Measurements from ENCODE around the gene HNRNPUL2. TPM values are rescaled to one million over a fixed set of nuclear protein-coding genes. Genes with fewer than 3 reads are reported as not detected.

The HNRNPUL2 gene
- total RNA-seq (ENCODE audit: low replicate concordance): 7.5 and 8.9 TPM in 2 replicates

DNA sequence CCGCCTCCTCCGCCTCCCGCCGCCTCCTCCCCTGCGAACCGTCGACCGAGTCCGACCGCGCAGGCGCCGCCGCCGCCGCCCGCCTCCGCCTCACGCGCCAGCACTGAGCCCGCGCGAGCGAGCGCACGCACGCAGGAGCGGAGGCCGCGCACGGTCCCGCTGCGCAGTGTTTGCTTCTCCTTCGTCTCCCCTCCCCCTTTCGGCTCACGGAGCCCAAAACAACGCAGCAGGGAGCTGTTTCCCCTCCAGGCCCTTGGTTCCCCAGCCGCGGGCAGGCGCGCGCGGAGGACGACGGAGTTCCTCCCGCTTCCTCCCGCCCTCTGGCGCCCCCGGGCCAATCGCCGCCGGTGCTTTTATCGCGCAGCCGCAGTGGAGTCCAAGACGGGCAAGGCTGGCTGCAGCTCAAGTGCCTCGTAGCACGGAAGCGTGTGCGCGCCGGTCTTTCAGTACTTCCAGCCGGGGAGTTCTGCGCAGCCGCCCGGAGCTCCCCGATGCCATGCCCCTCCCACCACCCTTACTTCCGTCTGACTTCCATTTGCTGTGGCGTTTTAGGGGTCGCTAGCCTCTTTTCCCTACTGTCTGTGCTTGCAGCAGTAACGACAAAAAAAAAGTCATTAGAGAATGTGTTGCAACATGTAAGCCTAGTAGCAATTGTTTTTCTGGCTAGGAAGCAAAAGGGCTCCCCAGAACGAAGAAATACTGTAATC, at the start of gene HNRNPUL2:
HNRNPUL2 (minus strand) TSS at position 293 of the 707 bp plus-strand sequence. CDS start 301 bp downstream, outside the sequence.

DNA sequence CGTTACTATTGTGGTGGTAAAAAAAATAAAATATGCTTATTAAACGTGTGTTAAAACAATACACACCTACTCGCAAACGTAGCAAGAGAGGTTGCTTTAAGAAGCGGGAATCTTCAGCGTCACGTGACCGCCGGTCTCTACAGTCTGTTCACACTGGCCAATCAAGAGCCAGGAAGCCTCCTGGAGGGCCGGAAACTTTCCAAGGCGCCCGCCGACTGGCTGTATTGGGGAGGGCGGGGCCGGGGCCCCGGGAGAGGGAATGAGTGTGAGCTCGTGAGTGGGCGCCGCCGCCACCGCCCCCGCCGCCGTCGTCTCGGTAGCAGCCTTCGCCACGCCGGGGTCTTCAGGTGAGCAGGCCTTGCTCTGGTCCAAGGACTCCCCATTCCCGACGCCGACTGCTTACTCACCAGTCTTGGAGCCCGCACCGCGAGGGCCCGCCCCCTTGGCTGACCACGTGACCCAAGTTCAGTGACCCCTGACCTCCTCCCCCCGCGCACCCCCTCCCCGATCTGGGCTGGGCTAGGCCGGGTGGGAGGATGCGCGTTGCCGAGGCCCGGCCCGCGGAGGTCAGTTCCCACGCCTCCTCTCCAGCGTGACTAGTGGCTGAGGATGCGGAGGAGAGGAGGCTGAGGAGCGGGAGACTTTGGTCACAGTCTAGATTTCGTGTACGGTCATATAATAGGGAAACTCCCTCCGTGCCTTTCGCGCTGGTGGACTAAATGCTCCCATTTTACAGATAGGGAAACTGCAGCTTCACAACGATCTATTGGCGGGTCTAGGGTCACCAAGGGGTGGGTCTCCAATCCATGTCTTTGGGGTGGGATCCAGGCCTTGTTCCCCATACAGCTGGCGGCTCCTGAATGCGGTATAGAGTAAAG, 44.1 kb upstream of the HNRNPUL2 start, which contains the start of gene TAF6L:
TAF6L (plus strand) TSS at position 253 of the 878 bp plus-strand sequence. CDS start 4,388 bp downstream, outside the sequence.

DNA sequence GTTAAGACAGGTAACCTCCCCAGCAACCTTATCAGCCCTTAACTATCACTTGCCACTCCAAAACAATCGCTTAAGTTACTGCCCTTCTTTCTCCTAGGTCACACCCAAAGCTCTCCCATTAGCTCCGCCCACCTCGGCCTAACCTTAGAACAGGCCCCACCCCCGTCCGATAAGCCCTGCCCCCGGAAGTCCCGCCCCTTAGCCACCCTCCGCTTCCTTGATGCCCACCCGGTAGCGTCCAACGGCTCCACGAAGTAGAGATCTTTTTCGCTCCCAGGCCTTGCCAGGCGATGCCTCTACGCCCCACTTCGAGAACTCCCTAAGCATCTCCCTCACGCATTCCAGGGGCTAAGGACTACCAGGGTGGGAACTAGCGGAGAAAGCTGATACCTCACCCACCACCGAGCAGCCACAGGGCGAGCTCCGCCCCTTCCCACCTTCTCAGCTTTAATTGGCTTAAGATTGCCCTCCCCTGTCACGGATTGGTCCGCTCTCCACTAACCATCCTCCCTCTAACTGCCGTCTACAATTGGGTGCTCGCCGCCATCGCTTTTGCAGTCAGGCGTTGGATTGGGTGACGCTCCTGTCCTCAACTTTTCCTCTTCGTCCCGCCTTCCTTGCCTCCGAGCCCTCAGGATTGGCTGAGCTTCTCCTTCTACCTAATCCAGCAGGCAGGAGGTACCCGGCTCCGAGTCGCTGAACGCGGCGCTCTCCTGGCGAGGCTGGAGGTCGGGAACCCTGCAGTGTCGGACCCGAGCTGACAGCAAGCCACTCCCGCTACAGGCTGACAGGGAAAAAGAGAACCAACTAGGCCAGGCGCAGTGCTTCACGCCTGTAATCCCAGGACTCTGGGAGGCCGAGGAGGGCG, 26.7 kb upstream of the HNRNPUL2 start, which contains the start of gene ZBTB3:
ZBTB3 (minus strand) TSS at position 425 of the 868 bp plus-strand sequence. CDS start 496 bp downstream, outside the sequence.

DNA sequence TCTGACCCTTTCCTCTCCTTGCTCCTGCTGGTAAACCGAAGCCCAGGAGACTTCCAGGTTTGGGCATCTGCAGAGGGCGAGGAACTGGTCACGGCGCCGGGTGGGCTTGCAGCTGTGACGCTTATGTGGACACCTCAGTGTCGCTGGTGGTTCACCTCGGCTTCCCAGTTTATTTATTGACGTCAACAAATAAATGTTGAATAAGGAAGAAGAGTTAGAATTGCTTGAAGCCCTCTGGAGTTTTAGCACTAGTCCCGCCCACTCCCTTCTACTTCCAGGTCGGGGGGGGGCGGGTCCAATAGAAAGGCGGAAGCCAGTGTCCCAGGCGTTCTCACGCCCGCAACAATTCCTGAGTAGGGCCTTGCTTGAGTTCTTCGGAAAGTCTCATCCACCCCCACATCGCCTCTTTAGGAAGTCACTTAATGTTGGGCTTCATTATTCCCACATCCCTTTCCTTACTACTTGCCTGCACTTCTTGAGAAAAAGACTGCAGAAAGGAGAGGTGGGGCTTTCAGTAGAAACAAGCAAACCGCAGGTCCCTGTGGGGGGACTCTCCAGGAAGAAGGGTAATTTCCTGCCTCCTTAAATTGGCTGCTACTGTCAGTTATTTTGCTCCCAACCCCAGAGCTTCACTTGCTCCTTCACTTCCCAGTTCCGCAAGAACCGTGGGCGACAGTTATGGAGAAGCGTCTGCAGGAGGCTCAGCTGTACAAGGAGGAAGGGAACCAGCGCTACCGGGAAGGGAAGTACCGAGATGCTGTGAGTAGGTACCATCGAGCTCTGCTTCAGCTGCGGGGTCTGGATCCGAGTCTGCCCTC, 1.1 kb upstream of the HNRNPUL2 start, which contains the start of gene TTC9C:
TTC9C (plus strand) TSS at position 316 of the 818 bp plus-strand sequence; CDS start at position 679, 363 bp downstream.

DNA sequence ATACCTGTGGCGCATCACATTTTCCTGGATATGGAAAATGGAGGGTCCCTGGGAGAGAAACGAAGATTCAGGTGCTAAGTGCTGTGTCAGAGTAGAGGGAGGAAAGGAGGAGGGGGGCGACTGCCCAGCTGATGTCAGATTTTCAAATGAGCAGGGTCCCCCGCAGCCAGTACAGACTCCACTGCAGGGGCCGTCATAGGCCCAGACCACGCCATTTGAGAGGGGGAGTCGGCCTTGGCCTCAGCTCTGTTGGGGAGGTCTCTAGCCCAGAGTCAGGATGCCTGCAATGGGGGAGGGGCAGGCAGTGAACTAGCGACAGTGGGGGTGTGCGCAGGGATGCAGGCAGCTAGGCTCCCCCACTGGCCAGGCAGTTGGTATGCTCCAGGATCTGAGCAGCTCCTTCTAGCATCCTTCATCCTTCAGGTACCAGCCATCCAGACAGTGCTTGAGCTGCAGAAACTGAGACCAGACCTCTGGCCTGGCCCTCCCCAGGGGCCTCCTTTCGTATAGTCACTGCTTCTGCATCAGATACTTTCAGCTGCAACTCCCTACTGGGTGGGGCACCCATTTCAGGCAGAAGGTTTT, 19.9 kb downstream of the HNRNPUL2 start, which contains the start of the genes BSCL2 and GNG3:
BSCL2 (minus strand) TSS at position 148 of the 585 bp plus-strand sequence. CDS start 229 bp downstream, outside the sequence.
GNG3 (plus strand) TSS at position 400 of the 585 bp plus-strand sequence. CDS start 620 bp downstream, outside the sequence.

DNA sequence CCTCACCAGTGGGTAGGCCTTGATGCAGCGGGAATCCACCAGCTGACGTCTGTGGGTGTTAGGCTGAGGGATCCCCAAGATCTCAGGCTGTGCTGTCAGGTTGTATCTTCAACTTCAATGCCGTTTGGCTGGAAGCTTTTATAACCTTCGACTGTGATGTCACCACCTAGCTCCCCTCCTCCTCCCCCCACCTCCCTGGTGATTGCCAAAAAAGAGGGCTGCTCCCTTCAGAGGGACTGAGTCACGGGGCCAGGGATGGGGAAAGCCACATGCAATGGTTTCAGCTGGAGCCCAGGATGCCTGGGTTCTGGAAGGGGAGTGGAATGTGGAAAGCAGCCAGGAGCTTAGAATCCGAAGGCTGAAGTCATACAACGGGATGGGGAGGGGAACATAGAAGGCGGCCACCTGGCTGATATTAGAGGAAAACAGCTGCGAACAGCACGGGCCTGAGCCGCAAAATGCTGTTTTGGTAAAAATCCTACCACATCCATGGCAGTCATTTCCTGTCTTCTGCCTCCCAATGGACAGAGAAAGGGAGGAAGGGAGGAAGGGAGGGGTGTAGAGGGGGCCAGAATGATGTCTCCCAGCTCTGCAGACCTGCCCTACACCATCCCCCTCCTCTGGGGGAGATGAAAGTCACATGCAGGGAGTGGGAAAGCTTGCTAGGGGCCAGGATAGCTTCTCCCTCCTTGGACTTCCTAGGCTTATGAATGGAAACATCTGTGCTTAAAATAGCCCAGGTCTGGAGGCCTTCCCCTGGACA, 37.7 kb downstream of the HNRNPUL2 start, which contains the start of gene LRRN4CL:
LRRN4CL (minus strand) TSS at position 110 of the 763 bp plus-strand sequence. CDS start 1,022 bp downstream, outside the sequence.

DNA sequence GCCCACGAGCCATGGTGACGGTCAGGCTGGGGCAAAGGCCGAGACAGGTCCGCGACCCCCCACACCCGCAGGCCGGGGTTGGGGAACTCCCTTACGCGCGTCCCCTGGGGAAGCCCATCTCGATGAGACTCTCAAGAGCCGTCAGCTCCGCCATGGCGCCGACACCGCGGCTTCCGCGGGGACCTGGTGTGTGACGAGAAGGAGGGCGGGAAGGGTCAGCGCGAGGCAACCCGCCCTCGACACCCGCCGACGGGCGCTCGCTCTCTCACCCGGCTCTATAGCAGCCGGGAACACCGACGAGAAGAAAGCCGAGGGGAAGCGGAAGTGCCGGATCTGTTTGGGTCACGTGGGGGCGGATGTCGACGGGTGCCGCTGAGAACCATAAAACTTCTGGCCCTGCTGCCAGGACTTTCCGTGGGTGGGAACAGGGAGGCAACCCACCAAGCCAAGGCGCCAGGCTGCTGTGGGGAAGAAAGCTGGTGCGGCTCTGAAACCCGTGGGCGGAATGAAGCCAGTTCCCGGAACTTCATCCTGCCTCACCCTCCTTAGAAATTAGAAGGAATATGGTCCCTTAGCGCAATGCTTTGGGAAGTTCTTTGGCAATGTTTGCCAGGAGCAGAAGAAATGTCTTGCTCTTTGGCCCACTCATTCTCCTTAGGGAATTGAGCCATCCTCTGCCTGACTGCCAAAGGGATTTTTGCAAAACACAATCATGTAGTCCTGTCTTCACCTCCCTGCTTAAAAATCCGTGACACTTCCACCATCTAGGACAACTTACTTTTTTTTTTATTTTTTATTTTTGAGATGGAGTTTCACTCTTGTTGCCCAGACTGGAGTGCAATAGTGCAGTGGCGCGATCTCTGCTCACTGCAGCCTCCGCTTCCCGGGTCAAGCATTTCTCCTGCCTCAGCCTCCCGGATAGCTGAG, 48.2 kb downstream of the HNRNPUL2 start, which contains the start of gene UBXN1:
UBXN1 (minus strand) TSS at position 304 of the 927 bp plus-strand sequence; CDS start at position 154, 150 bp downstream.

DNA sequence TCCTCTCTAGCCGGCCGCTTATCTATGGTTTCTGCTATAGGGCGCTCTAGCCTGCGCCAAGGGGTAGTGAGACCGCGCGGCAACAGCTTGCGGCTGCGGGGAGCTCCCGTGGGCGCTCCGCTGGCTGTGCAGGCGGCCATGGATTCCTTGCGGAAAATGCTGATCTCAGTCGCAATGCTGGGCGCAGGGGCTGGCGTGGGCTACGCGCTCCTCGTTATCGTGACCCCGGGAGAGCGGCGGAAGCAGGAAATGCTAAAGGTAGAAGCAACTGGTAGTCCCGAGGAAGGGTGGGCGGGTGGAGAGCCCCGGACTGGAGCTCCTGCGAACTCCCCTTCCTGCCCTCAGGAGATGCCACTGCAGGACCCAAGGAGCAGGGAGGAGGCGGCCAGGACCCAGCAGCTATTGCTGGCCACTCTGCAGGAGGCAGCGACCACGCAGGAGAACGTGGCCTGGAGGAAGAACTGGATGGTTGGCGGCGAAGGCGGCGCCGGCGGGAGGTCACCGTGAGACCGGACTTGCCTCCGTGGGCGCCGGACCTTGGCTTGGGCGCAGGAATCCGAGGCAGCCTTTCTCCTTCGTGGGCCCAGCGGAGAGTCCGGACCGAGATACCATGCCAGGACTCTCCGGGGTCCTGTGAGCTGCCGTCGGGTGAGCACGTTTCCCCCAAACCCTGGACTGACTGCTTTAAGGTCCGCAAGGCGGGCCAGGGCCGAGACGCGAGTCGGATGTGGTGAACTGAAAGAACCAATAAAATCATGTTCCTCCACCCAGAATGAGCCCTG, 55.5 kb downstream of the HNRNPUL2 start, which contains the start of the genes LBHD1 and UQCC3:
LBHD1 (minus strand) TSS at position 660 of the 782 bp plus-strand sequence. CDS start 2,236 bp downstream, outside the sequence.
UQCC3 (plus strand) TSS at position 66 of the 782 bp plus-strand sequence; CDS start at position 139, 73 bp downstream.

DNA sequence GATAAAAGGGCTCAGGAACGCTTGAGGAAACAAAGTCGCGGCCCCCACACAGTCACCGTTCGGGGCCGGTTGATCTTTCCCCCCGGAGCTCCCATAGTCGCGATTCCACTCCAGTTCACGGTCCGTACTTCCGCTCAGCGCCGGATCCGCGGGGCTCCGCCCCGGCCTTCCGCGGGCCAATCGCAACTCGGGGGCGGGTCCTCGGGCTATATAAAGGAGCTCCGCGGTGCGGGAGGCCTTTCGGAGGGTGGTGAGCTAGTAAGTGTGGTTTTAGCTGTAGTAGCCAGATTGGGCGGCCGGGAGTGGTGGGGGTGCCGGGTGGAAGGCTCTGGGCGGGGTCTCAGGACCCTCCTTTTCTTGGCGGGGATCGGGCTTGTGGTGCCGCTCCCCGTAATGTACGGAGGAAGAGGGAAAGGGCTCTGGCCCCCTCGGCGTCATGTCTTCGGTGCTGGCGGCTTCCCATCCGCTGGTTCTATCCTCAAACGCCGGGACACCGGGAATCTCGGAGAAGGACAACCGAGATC, 62.1 kb downstream of the HNRNPUL2 start, which contains the start of the genes C11orf98 and CSKMT:
C11orf98 (minus strand) TSS at position 136 of the 524 bp plus-strand sequence; CDS start at position 95, 41 bp downstream.
CSKMT (plus strand) TSS at position 238 of the 524 bp plus-strand sequence. CDS start 568 bp downstream, outside the sequence.

Other genes starting within 250 kb of the HNRNPUL2 start
- gene AHNAK, start 180.7 kb downstream of the HNRNPUL2 start, total RNA-seq (ENCODE audit: low replicate concordance): 257 and 396 TPM in 2 replicates
- 1,294 and 1,609 TPM in 2 replicates for gene EEF1G, start 153.6 kb downstream of the HNRNPUL2 start, total RNA-seq (ENCODE audit: low replicate concordance)
- 5.4 and 6.5 TPM in 2 replicates for gene TUT1, start 135.9 kb downstream of the HNRNPUL2 start, total RNA-seq (ENCODE audit: low replicate concordance)
- gene MTA2, start 125.6 kb downstream of the HNRNPUL2 start, total RNA-seq (ENCODE audit: low replicate concordance): 79.0 and 124 TPM in 2 replicates
- 10.3 and 20.2 TPM in 2 replicates for gene EML3, start 114.7 kb downstream of the HNRNPUL2 start, total RNA-seq (ENCODE audit: low replicate concordance)
- gene ROM1, start 114.2 kb downstream of the HNRNPUL2 start, total RNA-seq (ENCODE audit: low replicate concordance): 6.7 and 8.4 TPM in 2 replicates
- 17.2 and 20.3 TPM in 2 replicates for gene B3GAT3, start 105.5 kb downstream of the HNRNPUL2 start, total RNA-seq (ENCODE audit: low replicate concordance)
- 211 and 260 TPM in 2 replicates for gene GANAB, start 80.8 kb downstream of the HNRNPUL2 start, total RNA-seq (ENCODE audit: low replicate concordance)
- 12.4 and 15.0 TPM in 2 replicates for gene INTS5, start 74.2 kb downstream of the HNRNPUL2 start, total RNA-seq (ENCODE audit: low replicate concordance)
- 7.3 and 54.1 TPM in 2 replicates for gene C11orf98, start 62.2 kb downstream of the HNRNPUL2 start, total RNA-seq (ENCODE audit: low replicate concordance)
- 7.4 TPM in 2 replicates for gene CSKMT, start 62.1 kb downstream of the HNRNPUL2 start, total RNA-seq (ENCODE audit: low replicate concordance)
- gene UQCC3, start 55.8 kb downstream of the HNRNPUL2 start, total RNA-seq (ENCODE audit: low replicate concordance): 12.1 and 14.4 TPM in 2 replicates
- gene LBHD1, start 55.2 kb downstream of the HNRNPUL2 start, total RNA-seq (ENCODE audit: low replicate concordance): 0.82 and 2.4 TPM in 2 replicates
- 154 and 462 TPM in 2 replicates for gene UBXN1, start 48.4 kb downstream of the HNRNPUL2 start, total RNA-seq (ENCODE audit: low replicate concordance)
- 0.45 and 17.7 TPM in 2 replicates for gene LRRN4CL, start 37.9 kb downstream of the HNRNPUL2 start, total RNA-seq (ENCODE audit: low replicate concordance)
- gene BSCL2, start 20.0 kb downstream of the HNRNPUL2 start, total RNA-seq (ENCODE audit: low replicate concordance): 34.7 and 65.3 TPM in 2 replicates
- not detected in 2 replicates for gene GNG3, start 19.8 kb downstream of the HNRNPUL2 start, total RNA-seq (ENCODE audit: low replicate concordance)
- gene TTC9C, start 1.0 kb upstream of the HNRNPUL2 start, total RNA-seq (ENCODE audit: low replicate concordance): 33.1 and 39.7 TPM in 2 replicates
- 8.0 and 9.4 TPM in 2 replicates for gene ZBTB3, start 26.7 kb upstream of the HNRNPUL2 start, total RNA-seq (ENCODE audit: low replicate concordance)
- 93.8 and 114 TPM in 2 replicates for gene POLR2G, start 34.1 kb upstream of the HNRNPUL2 start, total RNA-seq (ENCODE audit: low replicate concordance)
- 13.2 and 27.4 TPM in 2 replicates for gene TAF6L, start 43.9 kb upstream of the HNRNPUL2 start, total RNA-seq (ENCODE audit: low replicate concordance)
- 19.2 and 22.9 TPM in 2 replicates for gene TMEM179B, start 59.9 kb upstream of the HNRNPUL2 start, total RNA-seq (ENCODE audit: low replicate concordance)
- 4.6 and 14.6 TPM in 2 replicates for gene TMEM223, start 64.5 kb upstream of the HNRNPUL2 start, total RNA-seq (ENCODE audit: low replicate concordance)
- gene NXF1, start 78.0 kb upstream of the HNRNPUL2 start, total RNA-seq (ENCODE audit: low replicate concordance): 12.1 and 24.9 TPM in 2 replicates
- gene STX5, start 104.6 kb upstream of the HNRNPUL2 start, total RNA-seq (ENCODE audit: low replicate concordance): 45.7 and 50.7 TPM in 2 replicates
- gene TEX54, start 105.4 kb upstream of the HNRNPUL2 start, total RNA-seq (ENCODE audit: low replicate concordance): not detected in 2 replicates
- gene WDR74, start 112.1 kb upstream of the HNRNPUL2 start, total RNA-seq (ENCODE audit: low replicate concordance): 57.8 and 63.7 TPM in 2 replicates
- 226 and 293 TPM in 2 replicates for gene SLC3A2, start 153.4 kb upstream of the HNRNPUL2 start, total RNA-seq (ENCODE audit: low replicate concordance)
- gene CHRM1, start 193.9 kb upstream of the HNRNPUL2 start, total RNA-seq (ENCODE audit: low replicate concordance): not detected in 2 replicates

Measured in smooth muscle cell of the coronary artery (primary cell).